HepG2 (cell line): ENCODE results near the gene NRL. TPM values are rescaled to one million over a fixed set of nuclear protein-coding genes. Genes with fewer than 3 reads are reported as not detected.

ENCODE experiments used
- AFF4 ChIP-seq: sonication (generic); formaldehyde crosslinking; IDR thresholded peaks from 2 replicates; pipeline ENCODE4 v1.4.0; 2020; ENCODE audit warnings: missing genetic modification reagents
- AKNA ChIP-seq: sonication (generic); formaldehyde crosslinking; IDR thresholded peaks from 2 replicates; pipeline ENCODE4 v1.4.0; 2020; ENCODE audit warnings: missing genetic modification reagents, borderline replicate concordance
- FOXJ3 ChIP-seq: sonication (generic); formaldehyde crosslinking; IDR thresholded peaks from 2 replicates; pipeline ENCODE4 v1.4.0; 2020; ENCODE audit warnings: missing genetic modification reagents, mild to moderate bottlenecking, borderline replicate concordance
- MEIS2 ChIP-seq: sonication (generic); formaldehyde crosslinking; IDR thresholded peaks from 2 replicates; pipeline ENCODE4 v1.9.0; 2021; ENCODE audit warnings: mild to moderate bottlenecking, missing genetic modification reagents
- PCBP2 ChIP-seq: fragments of 200-400 bp; formaldehyde crosslinking; optimal IDR thresholded peaks from 2 replicates; pipeline ENCODE3; 2018; ENCODE audit warnings: low read length, low read depth; ENCODE audit not compliant: poor library complexity, severe bottlenecking
- SMAD1 ChIP-seq: sonication (generic); formaldehyde crosslinking; IDR thresholded peaks from 2 replicates; pipeline ENCODE4 v1.4.0; 2020; ENCODE audit warnings: missing genetic modification reagents, low read depth, mild to moderate bottlenecking, borderline replicate concordance
- SMARCE1 ChIP-seq: fragments of 450-650 bp; IDR thresholded peaks from 2 replicates; pipeline ENCODE4 v1.6.1; 2017; ENCODE audit warnings: borderline replicate concordance
- YEATS2 ChIP-seq: sonication (generic); formaldehyde crosslinking; IDR thresholded peaks from 2 replicates; pipeline ENCODE4 v1.4.0; 2020; ENCODE audit warnings: missing genetic modification reagents, borderline replicate concordance
- ZBTB7B ChIP-seq: sonication (generic); formaldehyde crosslinking; IDR thresholded peaks from 2 replicates; pipeline ENCODE4 v1.4.0; 2020; ENCODE audit warnings: missing genetic modification reagents
- ZNF496 ChIP-seq: sonication (generic); formaldehyde crosslinking; IDR thresholded peaks from 2 replicates; pipeline ENCODE4 v1.8.1; 2023; ENCODE audit warnings: mild to moderate bottlenecking, moderate library complexity, missing genetic modification reagents; ENCODE audit not compliant: insufficient replicate concordance
- ZNF609 ChIP-seq: sonication (generic); formaldehyde crosslinking; IDR thresholded peaks from 2 replicates; pipeline ENCODE4 v1.4.0; 2020; ENCODE audit warnings: mild to moderate bottlenecking, missing genetic modification reagents, borderline replicate concordance
- ZNF639 ChIP-seq: conservative IDR thresholded peaks from 2 replicates; pipeline ENCODE4 v1.6.1; 2018; ENCODE audit warnings: missing genetic modification reagents
- polyA plus RNA-seq, 8 experiments: library from polyadenylated mRNA; depleted of rRNA in 3 of 8; stranded (reverse) in 7 of 8; unstranded in 1 of 8; fragments of >200 nt; fragmentation: Illumina TruSeq in 4 of 8; extraction: Trizol in 4 of 8; gene quantifications; 2 replicates each; pipeline versions ENCODE4 v1.2.1 to v1.2.3, GENCODE V29; 2011 to 2016; ENCODE audit warnings: low read depth in 4 of 8, missing spikeins in 1 of 8, mixed read lengths in 1 of 8; ENCODE audit not compliant: insufficient read depth in 1 of 8
- total RNA-seq, 5 experiments: library from RNA; depleted of rRNA; stranded (reverse); fragments of >200 nt; fragmentation: Illumina TruSeq; extraction: Trizol; gene quantifications; 2 replicates each; pipeline ENCODE4 v1.2.3, GENCODE V29; 2016; ENCODE audit warnings: low read depth in 1 of 5

NRL gene
- total and polyA plus RNA-seq, 2 of the 13 experiments (the other 11 are each of a cell fraction or from before 2014, with no cell fraction given) = 2.5 to 4.7 TPM

- TF ChIP-seq YEATS2 (CRISPR knock-in tag) (peak; percentile 97), SMARCE1 (no peak), FOXJ3 (CRISPR knock-in tag) (peak; percentile 91), ZNF639 (CRISPR knock-in tag) (peak; percentile 96), ZNF496 (CRISPR knock-in tag) (no peak), ZNF609 (CRISPR knock-in tag) (peak; percentile 83), MEIS2 (CRISPR knock-in tag) (peak; percentile 100), ZBTB7B (CRISPR knock-in tag) (peak; percentile 77), AFF4 (0 out of 2 replicates have a peak, but pooled peaks have one; percentile 20), AKNA (CRISPR knock-in tag) (no peak), SMAD1 (CRISPR knock-in tag) (peak; percentile 98; the same call in 1 of the 2 replicates), PCBP2 (no peak)
These were observed at the start of gene NRL, which contains the start of gene DCAF11 (continued) for GRCh38 chr14:24114532-24115421.
